HepG2 (cell line): ENCODE results near the gene AHCTF1. TPM values are rescaled to one million over a fixed set of nuclear protein-coding genes. Genes with fewer than 3 reads are reported as not detected.

ENCODE experiments used
- FOXA1 ChIP-seq, 2 experiments: fragments of 450-650 bp in 1 of 2; sonication (generic) in 1 of 2; formaldehyde crosslinking in 1 of 2; IDR thresholded peaks; 2 replicates each; pipeline versions ENCODE4 v1.4.0 to v1.6.1; 2016 to 2020; ENCODE audit warnings: missing genetic modification reagents in 1 of 2
- FOXK2 ChIP-seq: fragments of 450-650 bp; IDR thresholded peaks from 2 replicates; pipeline ENCODE4 v1.6.1; 2016
- GLI4 ChIP-seq: sonication (generic); formaldehyde crosslinking; IDR thresholded peaks from 2 replicates; pipeline ENCODE4 v1.5.1; 2020; ENCODE audit warnings: missing genetic modification reagents, mild to moderate bottlenecking, moderate library complexity, borderline replicate concordance
- HOMEZ ChIP-seq: IDR thresholded peaks from 2 replicates; pipeline ENCODE4 v1.6.1; 2016; ENCODE audit warnings: low read depth
- JARID2 ChIP-seq: sonication (generic); formaldehyde crosslinking; IDR thresholded peaks from 2 replicates; pipeline ENCODE4 v1.8.1; 2023; ENCODE audit warnings: missing genetic modification reagents, inconsistent platforms; ENCODE audit not compliant: insufficient replicate concordance
- LBX2 ChIP-seq: sonication (generic); formaldehyde crosslinking; IDR thresholded peaks from 2 replicates; pipeline ENCODE4 v1.5.0; 2020; ENCODE audit warnings: missing genetic modification reagents, mild to moderate bottlenecking, borderline replicate concordance
- MTA1 ChIP-seq: sonication (generic); formaldehyde crosslinking; IDR thresholded peaks from 2 replicates; pipeline ENCODE4 v1.4.0; 2020; ENCODE audit warnings: missing genetic modification reagents, mild to moderate bottlenecking, borderline replicate concordance
- NPAS2 ChIP-seq: sonication (generic); formaldehyde crosslinking; IDR thresholded peaks from 2 replicates; pipeline ENCODE4 v1.8.0; 2022; ENCODE audit warnings: mild to moderate bottlenecking, missing genetic modification reagents, borderline replicate concordance
- PAWR ChIP-seq: sonication (generic); formaldehyde crosslinking; IDR thresholded peaks from 2 replicates; pipeline ENCODE4 v1.4.0; 2020; ENCODE audit warnings: missing genetic modification reagents, mild to moderate bottlenecking, borderline replicate concordance
- PHF8 ChIP-seq: sonication (generic); formaldehyde crosslinking; IDR thresholded peaks from 2 replicates; pipeline ENCODE4 v1.5.0; 2020; ENCODE audit warnings: missing genetic modification reagents
- RBM22 ChIP-seq: fragments of 200-400 bp; formaldehyde crosslinking; optimal IDR thresholded peaks from 2 replicates; pipeline ENCODE3; 2017; ENCODE audit warnings: mild to moderate bottlenecking, low read length, moderate library complexity
- TAF1 ChIP-seq: sonication (generic); formaldehyde crosslinking; IDR thresholded peaks from 2 replicates; pipeline ENCODE4 v1.4.0; 2020; ENCODE audit warnings: missing genetic modification reagents
- ZNF407 ChIP-seq: sonication (generic); formaldehyde crosslinking; IDR thresholded peaks from one replicate; pipeline ENCODE4 v1.5.1; 2020; ENCODE audit warnings: mild to moderate bottlenecking, missing genetic modification reagents; ENCODE audit errors: not compliant biosample characterization
- ZNF614 ChIP-seq: IDR thresholded peaks from 2 replicates; pipeline ENCODE4 v1.6.1; 2018; ENCODE audit warnings: missing biosample characterization, missing genetic modification reagents, inconsistent platforms, borderline replicate concordance
- polyA plus RNA-seq, 8 experiments: library from polyadenylated mRNA; depleted of rRNA in 3 of 8; stranded (reverse) in 7 of 8; unstranded in 1 of 8; fragments of >200 nt; fragmentation: Illumina TruSeq in 4 of 8; extraction: Trizol in 4 of 8; gene quantifications; 2 replicates each; pipeline versions ENCODE4 v1.2.1 to v1.2.3, GENCODE V29; 2011 to 2016; ENCODE audit warnings: low read depth in 4 of 8, missing spikeins in 1 of 8, mixed read lengths in 1 of 8; ENCODE audit not compliant: insufficient read depth in 1 of 8
- total RNA-seq, 5 experiments: library from RNA; depleted of rRNA; stranded (reverse); fragments of >200 nt; fragmentation: Illumina TruSeq; extraction: Trizol; gene quantifications; 2 replicates each; pipeline ENCODE4 v1.2.3, GENCODE V29; 2016; ENCODE audit warnings: low read depth in 1 of 5
- TF ChIP-seq, protein P1 (sequence below): sonication (generic); formaldehyde crosslinking; IDR thresholded peaks from 2 replicates; pipeline ENCODE4 v1.5.1; 2020; ENCODE audit warnings: mild to moderate bottlenecking, missing genetic modification reagents, moderate library complexity

Gene AHCTF1
- total and polyA plus RNA-seq, 2 of the 13 experiments (the other 11 are each of a cell fraction or from before 2014, with no cell fraction given): 16.6 to 45.9 TPM

GRCh38 chr1:246930830-246931548 lies 759 bp downstream of the AHCTF1 start (continued):
- TF ChIP-seq LBX2 (0 out of 2 replicates have a peak, but pooled peaks have one; percentile 38), JARID2 (CRISPR knock-in tag) (no peak), ZNF407 (CRISPR knock-in tag) (no peak), FOXK2 (no peak), ZNF614 (CRISPR knock-in tag) (no peak), TAF1 (CRISPR knock-in tag) (no peak), FOXA1 (IDR thresholded peaks at IDR 0.05) (no peak), FOXA1 (CRISPR knock-in tag; IDR thresholded peaks at IDR 0.05) (no peak), MTA1 (CRISPR knock-in tag) (no peak), NPAS2 (CRISPR knock-in tag) (no peak), HOMEZ (no peak), PHF8 (CRISPR knock-in tag) (no peak), GLI4 (CRISPR knock-in tag) (no peak), PAWR (CRISPR knock-in tag) (no peak), RBM22 (no peak)
- TF ChIP-seq, protein P1, sequence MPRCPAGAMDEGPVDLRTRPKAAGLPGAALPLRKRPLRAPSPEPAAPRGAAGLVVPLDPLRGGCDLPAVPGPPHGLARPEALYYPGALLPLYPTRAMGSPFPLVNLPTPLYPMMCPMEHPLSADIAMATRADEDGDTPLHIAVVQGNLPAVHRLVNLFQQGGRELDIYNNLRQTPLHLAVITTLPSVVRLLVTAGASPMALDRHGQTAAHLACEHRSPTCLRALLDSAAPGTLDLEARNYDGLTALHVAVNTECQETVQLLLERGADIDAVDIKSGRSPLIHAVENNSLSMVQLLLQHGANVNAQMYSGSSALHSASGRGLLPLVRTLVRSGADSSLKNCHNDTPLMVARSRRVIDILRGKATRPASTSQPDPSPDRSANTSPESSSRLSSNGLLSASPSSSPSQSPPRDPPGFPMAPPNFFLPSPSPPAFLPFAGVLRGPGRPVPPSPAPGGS (CRISPR knock-in tag): no peak
